Body of pancreas (tissue), 4 donors: ENCODE measurements around the gene SLC17A3.

Experiments
- POLR2A ChIP-seq, 3 donors: fragments of 450-650 bp; IDR thresholded peaks; one replicate each; pipeline ENCODE4 v1.6.1; 2016; ENCODE audit warnings: antibody characterized with exemption in 3 of 3, mild to moderate bottlenecking in 2 of 3
- TF ChIP-seq, protein P1 (sequence below), 7 experiments: fragments of 450-650 bp in 4 of 7; fragments of 200-600 bp in 3 of 7; sonication (generic) in 3 of 7; IDR thresholded peaks; one replicate each; pipeline ENCODE4 v1.5.1; 2016 to 2019; ENCODE audit warnings: antibody characterized with exemption in 7 of 7

DNA sequence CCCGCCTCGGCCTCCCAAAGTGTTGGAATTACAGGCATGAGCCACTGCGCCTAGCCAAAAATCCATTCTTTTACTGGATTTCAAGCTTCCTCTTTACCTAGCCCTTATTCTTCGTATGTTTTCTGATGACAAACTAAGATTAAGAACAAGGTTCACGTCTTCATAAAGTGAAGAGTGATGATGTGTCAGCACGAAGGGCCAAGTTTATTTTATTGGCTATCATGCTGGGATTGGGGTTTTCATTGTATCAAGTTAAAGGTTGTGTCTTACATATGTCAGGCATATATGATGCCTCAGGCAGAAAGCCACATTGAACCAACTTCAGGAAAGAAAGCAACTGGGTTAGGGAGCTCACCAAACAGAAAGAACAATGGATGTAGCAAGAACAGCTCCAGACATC is 19.7 kb upstream of the SLC17A3 start:
- TF ChIP-seq, protein P1, sequence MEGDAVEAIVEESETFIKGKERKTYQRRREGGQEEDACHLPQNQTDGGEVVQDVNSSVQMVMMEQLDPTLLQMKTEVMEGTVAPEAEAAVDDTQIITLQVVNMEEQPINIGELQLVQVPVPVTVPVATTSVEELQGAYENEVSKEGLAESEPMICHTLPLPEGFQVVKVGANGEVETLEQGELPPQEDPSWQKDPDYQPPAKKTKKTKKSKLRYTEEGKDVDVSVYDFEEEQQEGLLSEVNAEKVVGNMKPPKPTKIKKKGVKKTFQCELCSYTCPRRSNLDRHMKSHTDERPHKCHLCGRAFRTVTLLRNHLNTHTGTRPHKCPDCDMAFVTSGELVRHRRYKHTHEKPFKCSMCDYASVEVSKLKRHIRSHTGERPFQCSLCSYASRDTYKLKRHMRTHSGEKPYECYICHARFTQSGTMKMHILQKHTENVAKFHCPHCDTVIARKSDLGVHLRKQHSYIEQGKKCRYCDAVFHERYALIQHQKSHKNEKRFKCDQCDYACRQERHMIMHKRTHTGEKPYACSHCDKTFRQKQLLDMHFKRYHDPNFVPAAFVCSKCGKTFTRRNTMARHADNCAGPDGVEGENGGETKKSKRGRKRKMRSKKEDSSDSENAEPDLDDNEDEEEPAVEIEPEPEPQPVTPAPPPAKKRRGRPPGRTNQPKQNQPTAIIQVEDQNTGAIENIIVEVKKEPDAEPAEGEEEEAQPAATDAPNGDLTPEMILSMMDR (IDR thresholded peaks at IDR 0.05), result no peak
- no peak for TF ChIP-seq POLR2A (IDR thresholded peaks at IDR 0.05)
